HEK293 (cell line): ENCODE data around the gene ME3.
"Not testable (repeated sequence)": the region's sequence is repeated elsewhere in the genome, so short reads cannot be mapped to it uniquely, and the experiment has no call there.

Experiments used
- CTCF ChIA-PET: fragments of 350-600 bp; formaldehyde crosslinking; extraction: SDS; loops from one replicate; lab custom pipeline; 2021; ENCODE audit warnings: antibody characterized with exemption; lab: Yijun Ruan, JAX
- POLR2A ChIA-PET: fragments of 300-600 bp; formaldehyde crosslinking; extraction: SDS; loops from one replicate; lab custom pipeline; 2020; ENCODE audit warnings: antibody characterized with exemption, inconsistent platforms; lab: Yijun Ruan, JAX
- H3K27ac ChIP-seq: fragments of 200-500 bp; sonication (Bioruptor generic); 2 replicates; pipeline ENCODE4 v1.5.1; 2014; ENCODE audit warnings: low read depth, low read length, control low read depth, inconsistent platforms; ENCODE audit errors: extremely low read depth
- H3K36me3 ChIP-seq, 2 experiments: fragments of 200-500 bp in 1 of 2; sonication (Bioruptor generic) in 1 of 2; 1 replicate in 1 of 2; 2 replicates in 1 of 2; pipeline ENCODE4 v1.5.1; 2014 to 2017; ENCODE audit warnings: inconsistent platforms in 2 of 2, low read length in 2 of 2; ENCODE audit not compliant: control insufficient read depth in 2 of 2, insufficient read depth in 1 of 2
- H3K4me1 ChIP-seq: fragments of 200-500 bp; sonication (Bioruptor generic); 2 replicates; pipeline ENCODE4 v1.5.1; 2014; ENCODE audit warnings: mild to moderate bottlenecking, low read length, inconsistent platforms; ENCODE audit not compliant: control insufficient read depth, insufficient read depth
- H3K4me3 ChIP-seq: 2 replicates; pipeline ENCODE4 v1.5.1; 2011; ENCODE audit warnings: low read depth, mild to moderate bottlenecking, control low read depth, low read length, moderate library complexity
- H3K9me3 ChIP-seq: fragments of 200-500 bp; sonication (Bioruptor generic); 2 replicates; pipeline ENCODE4 v1.5.1; 2014; ENCODE audit warnings: low read depth, low read length, inconsistent platforms; ENCODE audit not compliant: control insufficient read depth, insufficient read depth
- OVOL3 ChIP-seq: fragments of 450-650 bp; formaldehyde crosslinking; IDR thresholded peaks from 2 replicates; pipeline ENCODE4 v1.5.1; 2016; ENCODE audit warnings: missing biosample characterization, missing genetic modification characterization
- PATZ1 ChIP-seq: fragments of 450-650 bp; formaldehyde crosslinking; IDR thresholded peaks from 2 replicates; pipeline ENCODE4 v1.5.1; 2016; ENCODE audit warnings: missing biosample characterization, missing genetic modification characterization
- ZFHX2 ChIP-seq: fragments of 450-650 bp; formaldehyde crosslinking; conservative IDR thresholded peaks from 2 replicates; pipeline ENCODE4 v1.5.1; 2016; ENCODE audit warnings: missing biosample characterization, missing genetic modification characterization
- ZFP41 ChIP-seq: fragments of 450-650 bp; formaldehyde crosslinking; IDR thresholded peaks from 2 replicates; pipeline ENCODE4 v1.5.1; 2016; ENCODE audit warnings: missing biosample characterization, missing genetic modification characterization, borderline replicate concordance
- ZNF26 ChIP-seq: fragments of 450-650 bp; formaldehyde crosslinking; IDR thresholded peaks from 2 replicates; pipeline ENCODE4 v1.5.1; 2016; ENCODE audit warnings: missing biosample characterization, missing genetic modification characterization
- ZNF433 ChIP-seq: fragments of 450-650 bp; formaldehyde crosslinking; IDR thresholded peaks from 2 replicates; pipeline ENCODE4 v1.5.1; 2016; ENCODE audit warnings: missing biosample characterization, missing genetic modification characterization, low read depth
- ZNF473 ChIP-seq: fragments of 450-650 bp; formaldehyde crosslinking; IDR thresholded peaks from 2 replicates; pipeline ENCODE4 v1.5.1; 2017; ENCODE audit warnings: missing biosample characterization, missing genetic modification characterization
- ZNF48 ChIP-seq: fragments of 450-650 bp; formaldehyde crosslinking; IDR thresholded peaks from 2 replicates; pipeline ENCODE4 v1.5.1; 2016; ENCODE audit warnings: missing biosample characterization, missing genetic modification characterization
- ZNF548 ChIP-seq: fragments of 450-650 bp; formaldehyde crosslinking; IDR thresholded peaks from 2 replicates; pipeline ENCODE4 v1.5.1; 2016; ENCODE audit warnings: missing biosample characterization, missing genetic modification characterization
- ZNF585B ChIP-seq: fragments of 450-650 bp; formaldehyde crosslinking; IDR thresholded peaks from 2 replicates; pipeline ENCODE4 v1.5.1; 2016; ENCODE audit warnings: missing biosample characterization, missing genetic modification characterization
- ZNF610 ChIP-seq: fragments of 450-650 bp; formaldehyde crosslinking; IDR thresholded peaks from 2 replicates; pipeline ENCODE4 v1.5.1; 2016; ENCODE audit warnings: missing biosample characterization, missing genetic modification characterization, borderline replicate concordance
- ZSCAN4 ChIP-seq: fragments of 450-650 bp; formaldehyde crosslinking; IDR thresholded peaks from 2 replicates; pipeline ENCODE4 v1.5.1; 2017; ENCODE audit warnings: missing biosample characterization, missing genetic modification characterization
- TF ChIP-seq, protein P1 (sequence below): fragments of 450-650 bp; formaldehyde crosslinking; IDR thresholded peaks from 2 replicates; pipeline ENCODE4 v1.5.1; 2016; ENCODE audit warnings: missing biosample characterization, missing genetic modification characterization, borderline replicate concordance
- TF ChIP-seq, protein P2 (sequence below): fragments of 450-650 bp; formaldehyde crosslinking; IDR thresholded peaks from 2 replicates; pipeline ENCODE4 v1.5.1; 2017; ENCODE audit warnings: missing biosample characterization, missing genetic modification characterization
- TF ChIP-seq, protein P3 (sequence below): fragments of 450-650 bp; formaldehyde crosslinking; IDR thresholded peaks from 2 replicates; pipeline ENCODE4 v1.5.1; 2016; ENCODE audit warnings: missing biosample characterization, missing genetic modification characterization

The ME3 gene

DNA sequence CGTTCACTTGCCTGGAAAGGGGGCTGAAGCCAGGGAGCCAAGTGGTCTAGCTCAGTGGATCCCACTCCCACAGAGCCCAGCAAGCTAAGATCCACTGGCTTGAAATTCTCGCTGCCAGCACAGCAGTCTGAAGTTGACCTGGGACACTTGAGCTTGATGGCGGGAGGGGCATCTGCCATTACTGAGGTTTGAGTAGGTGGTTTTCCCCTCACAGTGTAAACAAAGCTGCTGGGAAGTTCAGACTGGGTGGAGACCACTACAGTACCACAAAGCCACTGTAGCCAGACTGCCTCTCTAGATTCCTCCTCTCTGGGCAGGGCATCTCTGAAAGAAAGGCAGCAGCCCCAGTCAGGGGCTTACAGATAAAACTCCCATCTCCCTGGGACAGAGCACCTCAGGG is 131.1 kb downstream of the ME3 start:
- not testable (repeated sequence) for H3K36me3 ChIP-seq, H3K27ac ChIP-seq, H3K9me3 ChIP-seq, H3K4me3 ChIP-seq, H3K4me1 ChIP-seq
- TF ChIP-seq ZFHX2: 0 out of 2 replicates have a peak, but pooled peaks have one; percentile 12
- ChIA-PET CTCF (interaction anchor here (0.6 to 2.3 kb wide), 3 partner anchors 9 to 67 kb away, joined by 3 to 5 read pairs (median 4); no protein-coding TSS in a partner anchor), POLR2A (interaction anchor here (1.6 kb wide), 1 partner anchor 52 kb away, joined by 3 read pairs; no protein-coding TSS in a partner anchor)

DNA sequence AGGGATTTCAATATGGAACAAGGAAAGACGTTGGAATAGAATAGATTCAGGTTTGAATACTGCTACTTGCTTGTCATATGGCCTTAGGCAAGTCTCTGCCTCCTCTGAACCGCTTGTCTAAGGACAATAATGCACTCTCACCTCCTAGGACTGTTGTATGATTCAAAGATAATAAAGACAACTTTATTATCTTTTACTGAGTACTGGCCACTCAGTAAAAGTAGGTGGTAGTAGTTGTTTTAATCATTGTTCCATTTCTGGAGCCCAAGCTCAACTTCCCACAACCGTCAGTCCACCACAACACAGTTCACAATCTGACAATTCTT is 134.2 kb downstream of the ME3 start:
- Histone ChIP-seq H3K27ac (no peak overlapping the region), H3K9me3 (no peaks in the 10 kb centered on the region), H3K36me3 (no peaks in the 10 kb centered on the region)
- no peak for TF ChIP-seq ZNF433 (tag by site-specific recombination)
- TF ChIP-seq, protein P1, sequence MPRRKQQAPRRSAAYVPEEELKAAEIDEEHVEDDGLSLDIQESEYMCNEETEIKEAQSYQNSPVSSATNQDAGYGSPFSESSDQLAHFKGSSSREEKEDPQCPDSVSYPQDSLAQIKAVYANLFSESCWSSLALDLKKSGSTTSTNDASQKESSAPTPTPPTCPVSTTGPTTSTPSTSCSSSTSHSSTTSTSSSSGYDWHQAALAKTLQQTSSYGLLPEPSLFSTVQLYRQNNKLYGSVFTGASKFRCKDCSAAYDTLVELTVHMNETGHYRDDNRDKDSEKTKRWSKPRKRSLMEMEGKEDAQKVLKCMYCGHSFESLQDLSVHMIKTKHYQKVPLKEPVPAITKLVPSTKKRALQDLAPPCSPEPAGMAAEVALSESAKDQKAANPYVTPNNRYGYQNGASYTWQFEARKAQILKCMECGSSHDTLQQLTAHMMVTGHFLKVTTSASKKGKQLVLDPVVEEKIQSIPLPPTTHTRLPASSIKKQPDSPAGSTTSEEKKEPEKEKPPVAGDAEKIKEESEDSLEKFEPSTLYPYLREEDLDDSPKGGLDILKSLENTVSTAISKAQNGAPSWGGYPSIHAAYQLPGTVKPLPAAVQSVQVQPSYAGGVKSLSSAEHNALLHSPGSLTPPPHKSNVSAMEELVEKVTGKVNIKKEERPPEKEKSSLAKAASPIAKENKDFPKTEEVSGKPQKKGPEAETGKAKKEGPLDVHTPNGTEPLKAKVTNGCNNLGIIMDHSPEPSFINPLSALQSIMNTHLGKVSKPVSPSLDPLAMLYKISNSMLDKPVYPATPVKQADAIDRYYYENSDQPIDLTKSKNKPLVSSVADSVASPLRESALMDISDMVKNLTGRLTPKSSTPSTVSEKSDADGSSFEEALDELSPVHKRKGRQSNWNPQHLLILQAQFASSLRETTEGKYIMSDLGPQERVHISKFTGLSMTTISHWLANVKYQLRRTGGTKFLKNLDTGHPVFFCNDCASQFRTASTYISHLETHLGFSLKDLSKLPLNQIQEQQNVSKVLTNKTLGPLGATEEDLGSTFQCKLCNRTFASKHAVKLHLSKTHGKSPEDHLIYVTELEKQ (tag by site-specific recombination): no peak
- TF ChIP-seq PATZ1 (tag by site-specific recombination): no peak
- no peak for TF ChIP-seq ZSCAN4
- no peak for TF ChIP-seq OVOL3
- no peak for TF ChIP-seq ZNF473 (tag by site-specific recombination)
- TF ChIP-seq, protein P2, sequence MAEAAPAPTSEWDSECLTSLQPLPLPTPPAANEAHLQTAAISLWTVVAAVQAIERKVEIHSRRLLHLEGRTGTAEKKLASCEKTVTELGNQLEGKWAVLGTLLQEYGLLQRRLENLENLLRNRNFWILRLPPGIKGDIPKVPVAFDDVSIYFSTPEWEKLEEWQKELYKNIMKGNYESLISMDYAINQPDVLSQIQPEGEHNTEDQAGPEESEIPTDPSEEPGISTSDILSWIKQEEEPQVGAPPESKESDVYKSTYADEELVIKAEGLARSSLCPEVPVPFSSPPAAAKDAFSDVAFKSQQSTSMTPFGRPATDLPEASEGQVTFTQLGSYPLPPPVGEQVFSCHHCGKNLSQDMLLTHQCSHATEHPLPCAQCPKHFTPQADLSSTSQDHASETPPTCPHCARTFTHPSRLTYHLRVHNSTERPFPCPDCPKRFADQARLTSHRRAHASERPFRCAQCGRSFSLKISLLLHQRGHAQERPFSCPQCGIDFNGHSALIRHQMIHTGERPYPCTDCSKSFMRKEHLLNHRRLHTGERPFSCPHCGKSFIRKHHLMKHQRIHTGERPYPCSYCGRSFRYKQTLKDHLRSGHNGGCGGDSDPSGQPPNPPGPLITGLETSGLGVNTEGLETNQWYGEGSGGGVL: no peak
- TF ChIP-seq ZNF610 (tag by site-specific recombination): no peak
- no peak for TF ChIP-seq ZNF48 (tag by site-specific recombination)
- TF ChIP-seq, all 188 proteins: peak for 0
- Histone ChIP-seq H3K4me3 (no peak overlapping the region), H3K4me1 (no peaks in the 10 kb centered on the region)
- ChIA-PET CTCF (interaction anchor here (0.6 to 1.7 kb wide), 21 partner anchors 10 to 282 kb away, joined by 3 to 11 read pairs (median 4); no protein-coding TSS in a partner anchor), POLR2A (no interaction called here)

- CTCF ChIA-PET: interaction anchor here (0.6 to 1.7 kb wide), 22 partner anchors 11 to 283 kb away, joined by 3 to 11 read pairs (median 4); no protein-coding TSS in a partner anchor
- H3K27ac ChIP-seq: no peak overlapping the region
- no peak for TF ChIP-seq ZFP41 (tag by site-specific recombination)
- no peak for TF ChIP-seq ZNF548 (tag by site-specific recombination)
- no peak for TF ChIP-seq ZNF585B (tag by site-specific recombination)
- TF ChIP-seq ZNF26: no peak
- TF ChIP-seq, protein P3, sequence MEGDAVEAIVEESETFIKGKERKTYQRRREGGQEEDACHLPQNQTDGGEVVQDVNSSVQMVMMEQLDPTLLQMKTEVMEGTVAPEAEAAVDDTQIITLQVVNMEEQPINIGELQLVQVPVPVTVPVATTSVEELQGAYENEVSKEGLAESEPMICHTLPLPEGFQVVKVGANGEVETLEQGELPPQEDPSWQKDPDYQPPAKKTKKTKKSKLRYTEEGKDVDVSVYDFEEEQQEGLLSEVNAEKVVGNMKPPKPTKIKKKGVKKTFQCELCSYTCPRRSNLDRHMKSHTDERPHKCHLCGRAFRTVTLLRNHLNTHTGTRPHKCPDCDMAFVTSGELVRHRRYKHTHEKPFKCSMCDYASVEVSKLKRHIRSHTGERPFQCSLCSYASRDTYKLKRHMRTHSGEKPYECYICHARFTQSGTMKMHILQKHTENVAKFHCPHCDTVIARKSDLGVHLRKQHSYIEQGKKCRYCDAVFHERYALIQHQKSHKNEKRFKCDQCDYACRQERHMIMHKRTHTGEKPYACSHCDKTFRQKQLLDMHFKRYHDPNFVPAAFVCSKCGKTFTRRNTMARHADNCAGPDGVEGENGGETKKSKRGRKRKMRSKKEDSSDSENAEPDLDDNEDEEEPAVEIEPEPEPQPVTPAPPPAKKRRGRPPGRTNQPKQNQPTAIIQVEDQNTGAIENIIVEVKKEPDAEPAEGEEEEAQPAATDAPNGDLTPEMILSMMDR (tag by site-specific recombination): peak; percentile 29; the same call in 1 of the 2 replicates
Observed at GRCh38 chr11:86537541-86538222, 134.7 kb downstream of the ME3 start.

More at GRCh38 chr11:86537541-86538222, 134.7 kb downstream of the ME3 start:
- Histone ChIP-seq H3K4me1 (no peaks in the 10 kb centered on the region), H3K4me3 (no peak overlapping the region), H3K9me3 (no peaks in the 10 kb centered on the region), H3K36me3 (no peaks in the 10 kb centered on the region)
- POLR2A ChIA-PET: no interaction called here
